NCI-H748 (cell line): Measurements from ENCODE around the gene SOCS6.

Experiments
- DNase-seq: peaks from one replicate; lab custom pipeline; 2025; ENCODE audit not compliant: unreplicated experiment; lab: John Stamatoyannopoulos, UW

Gene SOCS6

GRCh38 chr18:70321616-70322015 lies 32.8 kb downstream of the SOCS6 start:
- DNase-seq = no peak

GRCh38 chr18:70322385-70322784 lies 33.5 kb downstream of the SOCS6 start:
- no peak for DNase-seq

- DNase-seq = no peak
These were observed 34.1 kb downstream of the SOCS6 start for GRCh38 chr18:70322928-70323327.

GRCh38 chr18:70324897-70325296 lies 36.1 kb downstream of the SOCS6 start:
- DNase-seq = no peak

GRCh38 chr18:70326255-70326654 lies 37.4 kb downstream of the SOCS6 start:
- no peak for DNase-seq

- no peak for DNase-seq
These were observed 39.3 kb downstream of the SOCS6 start for GRCh38 chr18:70328169-70328568.

GRCh38 chr18:70329071-70329470 lies 40.2 kb downstream of the SOCS6 start:
- DNase-seq = no peak

GRCh38 chr18:70330887-70331286 lies 42.0 kb downstream of the SOCS6 start:
- no peak for DNase-seq

GRCh38 chr18:70331456-70332097 lies 42.7 kb downstream of the SOCS6 start:
- no peak for DNase-seq

GRCh38 chr18:70332694-70333093 lies 43.8 kb downstream of the SOCS6 start:
- DNase-seq = no peak

GRCh38 chr18:70333316-70333715 lies 44.5 kb downstream of the SOCS6 start:
- DNase-seq = no peak

GRCh38 chr18:70333757-70334156 lies 44.9 kb downstream of the SOCS6 start:
- DNase-seq = no peak

GRCh38 chr18:70334264-70334663 lies 45.4 kb downstream of the SOCS6 start:
- no peak for DNase-seq

- no peak for DNase-seq
These were observed 46.0 kb downstream of the SOCS6 start for GRCh38 chr18:70334728-70335329.

GRCh38 chr18:70335892-70336726 lies 47.3 kb downstream of the SOCS6 start:
- DNase-seq = no peak

- no peak for DNase-seq
These were observed 48.5 kb downstream of the SOCS6 start for GRCh38 chr18:70337139-70337972.

GRCh38 chr18:70338890-70339289 lies 50.0 kb downstream of the SOCS6 start:
- no peak for DNase-seq

- DNase-seq = no peak
These were observed 51.1 kb downstream of the SOCS6 start for GRCh38 chr18:70339915-70340314.

GRCh38 chr18:70348481-70348880 lies 59.6 kb downstream of the SOCS6 start:
- DNase-seq = peak; percentile 6

- no peak for DNase-seq
These were observed 60.5 kb downstream of the SOCS6 start for GRCh38 chr18:70349316-70349715.

- DNase-seq = no peak
These were observed 65.2 kb downstream of the SOCS6 start for GRCh38 chr18:70354080-70354479.
